DMS153 (cell line): ENCODE data around the gene PRPF18.
"Not testable (repeated sequence)": the region's sequence is repeated elsewhere in the genome, so short reads cannot be mapped to it uniquely, and the experiment has no call there.

Experiments
- DNase-seq: peaks from one replicate; lab custom pipeline; 2025; lab: John Stamatoyannopoulos, UW

The PRPF18 gene, protein sequence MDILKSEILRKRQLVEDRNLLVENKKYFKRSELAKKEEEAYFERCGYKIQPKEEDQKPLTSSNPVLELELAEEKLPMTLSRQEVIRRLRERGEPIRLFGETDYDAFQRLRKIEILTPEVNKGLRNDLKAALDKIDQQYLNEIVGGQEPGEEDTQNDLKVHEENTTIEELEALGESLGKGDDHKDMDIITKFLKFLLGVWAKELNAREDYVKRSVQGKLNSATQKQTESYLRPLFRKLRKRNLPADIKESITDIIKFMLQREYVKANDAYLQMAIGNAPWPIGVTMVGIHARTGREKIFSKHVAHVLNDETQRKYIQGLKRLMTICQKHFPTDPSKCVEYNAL

DNA sequence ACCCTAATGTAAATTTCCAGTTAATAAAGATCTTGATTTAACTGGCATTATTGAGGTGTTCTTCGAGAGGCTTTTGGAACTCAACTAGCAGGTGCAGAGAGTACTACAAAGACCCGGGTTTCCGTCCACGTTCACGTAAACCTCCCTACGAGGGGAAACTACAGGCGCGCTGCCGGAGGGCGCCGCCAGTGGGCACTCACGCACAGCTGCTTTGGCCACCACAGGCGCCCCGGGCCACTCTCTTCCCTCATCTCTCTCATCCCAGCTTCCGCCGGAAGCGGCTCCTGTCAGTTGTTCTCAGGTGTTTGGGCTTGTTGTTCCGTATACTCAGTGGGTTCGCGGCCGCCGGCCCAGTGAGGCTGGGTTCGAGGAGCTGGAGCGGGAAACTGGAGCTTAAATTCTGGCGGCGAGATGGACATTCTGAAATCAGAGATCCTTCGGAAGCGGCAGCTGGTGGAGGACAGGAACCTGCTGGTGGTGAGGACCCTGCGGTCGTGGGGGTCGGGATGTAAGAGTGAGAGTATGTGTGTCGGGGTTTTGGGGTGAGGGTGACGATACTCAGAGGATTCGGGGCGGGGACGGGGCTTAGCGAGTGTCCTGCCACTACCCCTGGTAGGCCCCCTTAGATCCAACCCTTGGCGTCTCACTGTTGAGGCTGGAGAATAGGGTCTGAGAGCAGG lies at the start of gene PRPF18:
Gene PRPF18 (plus strand): TSS at position 290 of the 680 bp plus-strand sequence. CDS start 122 bp downstream, at position 412.
- peak; percentile 67 for DNase-seq

DNA sequence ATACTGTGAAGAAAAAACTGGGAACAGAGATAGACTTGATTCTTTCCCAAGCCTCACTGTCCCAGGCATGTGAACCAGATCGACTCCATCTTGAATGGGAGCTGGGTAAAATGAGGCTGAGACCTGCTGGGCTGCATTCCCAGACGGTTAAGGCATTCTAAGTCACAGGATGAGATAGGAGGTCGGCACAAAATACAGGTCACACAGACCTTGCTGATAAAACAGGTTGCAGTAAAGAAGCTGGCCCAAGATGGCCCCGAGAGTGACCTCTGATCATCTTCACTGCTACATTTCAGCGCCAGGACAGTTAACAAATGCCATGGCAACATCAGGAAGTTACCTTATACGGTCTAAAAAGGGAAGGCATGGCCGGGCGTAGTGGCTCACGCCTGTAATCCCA lies 48.8 kb upstream of the PRPF18 start:
- not testable (repeated sequence) for DNase-seq

DNA sequence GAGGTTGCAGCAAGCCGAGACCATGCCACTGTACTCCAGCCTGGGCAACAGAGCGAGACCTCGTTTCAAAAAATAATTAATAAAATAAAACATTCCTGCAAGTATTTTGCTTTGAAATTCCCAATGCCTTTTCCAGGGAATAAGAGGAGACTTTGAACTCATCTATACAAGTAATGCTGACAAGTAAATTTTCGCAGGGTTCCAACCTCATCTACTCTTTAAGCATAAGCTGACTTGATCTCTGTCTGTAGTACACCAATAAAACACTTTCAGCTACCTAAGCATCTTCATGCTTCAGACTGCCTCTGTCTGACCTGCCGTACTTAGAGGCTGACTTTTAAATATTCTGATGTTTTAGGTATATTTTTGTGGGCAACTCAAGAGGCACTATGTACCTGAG lies 44.2 kb upstream of the PRPF18 start:
- no peak for DNase-seq

DNA sequence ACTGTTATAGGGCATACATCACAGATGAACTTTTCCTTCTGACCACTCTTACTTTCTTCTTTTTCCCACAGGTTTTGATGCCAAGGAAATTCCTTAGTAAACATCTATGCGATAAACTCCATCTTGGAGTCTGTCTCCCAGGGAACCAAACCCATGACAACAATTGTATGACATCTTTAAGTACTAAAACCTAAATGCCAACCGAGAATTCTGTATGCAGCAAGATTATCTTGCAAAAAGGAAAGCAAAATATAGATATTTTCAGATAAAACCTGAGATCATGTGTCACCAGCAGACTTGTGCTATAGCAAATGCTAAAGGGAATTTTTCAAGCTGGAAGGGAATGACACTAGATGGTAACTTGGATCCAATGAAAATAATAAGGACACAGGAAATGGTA lies 36.0 kb upstream of the PRPF18 start:
- DNase-seq: no peak

DNA sequence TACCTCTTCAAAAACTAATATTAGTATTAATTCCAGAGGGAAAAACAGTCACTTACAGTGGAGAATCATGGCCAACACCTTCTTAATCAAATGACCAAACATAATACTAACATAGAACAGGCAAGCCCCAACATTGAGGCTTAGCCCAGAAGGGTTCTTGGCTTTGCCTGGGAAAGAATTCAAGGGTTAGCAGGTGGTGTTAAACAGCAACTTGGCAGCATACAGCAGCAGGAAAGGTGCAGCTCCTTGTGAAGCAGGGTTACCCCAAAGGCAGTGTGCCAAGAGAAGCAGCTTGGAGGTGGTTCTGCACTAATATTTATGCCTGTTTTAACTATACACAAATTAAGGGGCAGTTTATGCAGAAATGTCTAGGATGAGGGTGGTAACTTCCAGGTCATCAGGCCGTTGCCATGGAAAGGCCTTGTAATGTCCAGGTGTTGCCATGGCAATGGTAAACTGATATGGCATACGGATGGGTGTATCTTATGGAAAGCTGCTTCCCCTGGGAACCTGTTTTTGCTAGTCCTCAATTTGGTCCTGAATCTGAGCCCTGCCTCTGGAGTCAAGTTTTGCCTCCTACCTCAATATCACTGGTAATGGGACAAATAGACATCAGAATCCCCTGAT lies 30.8 kb upstream of the PRPF18 start:
- DNase-seq: no peak

DNA sequence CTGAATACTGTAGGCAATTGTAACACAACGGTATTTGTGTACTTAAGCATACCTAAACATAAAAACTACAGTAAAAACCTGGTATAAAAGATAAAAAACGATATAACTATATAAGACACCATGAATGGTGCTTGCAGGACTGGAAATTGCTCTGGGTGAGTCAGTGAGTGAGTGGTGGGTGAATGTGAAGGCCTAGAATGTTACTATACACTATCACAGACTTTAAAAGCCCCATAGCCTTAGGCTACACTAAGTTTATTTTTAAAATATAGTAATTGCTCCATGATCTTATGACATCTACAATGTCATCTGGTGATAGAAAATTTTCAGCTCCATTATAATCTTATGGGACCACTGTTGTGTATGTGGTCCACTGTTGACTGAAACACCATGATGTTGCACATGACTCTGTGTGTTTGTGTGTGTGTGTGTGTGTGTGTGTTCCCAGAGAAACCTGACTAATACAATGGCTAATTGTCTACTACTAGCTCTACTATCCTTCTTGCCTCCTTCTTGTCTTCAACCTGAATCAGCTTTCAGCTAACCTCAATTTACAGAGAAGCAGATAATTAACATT lies 27.6 kb upstream of the PRPF18 start:
- no peak for DNase-seq

DNA sequence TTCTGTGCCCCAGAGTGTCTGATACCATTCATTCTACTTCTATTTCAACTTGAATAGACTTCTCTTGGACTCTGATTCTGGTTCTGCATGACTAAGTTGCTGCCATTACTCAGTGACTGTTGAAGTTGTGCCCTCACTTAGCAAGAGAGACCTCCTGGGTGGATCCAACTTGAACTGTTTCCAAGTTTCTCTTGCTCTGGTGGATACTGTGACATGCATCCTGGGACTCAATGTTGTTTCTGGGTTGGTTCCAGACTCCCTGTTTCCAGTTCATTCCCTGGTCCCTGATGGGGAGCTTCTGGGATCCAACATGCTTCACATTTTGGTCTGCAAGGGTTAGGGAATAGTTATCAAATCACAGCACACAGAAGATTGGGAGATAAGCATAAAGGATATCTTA lies 26.2 kb upstream of the PRPF18 start:
- DNase-seq: no peak

DNA sequence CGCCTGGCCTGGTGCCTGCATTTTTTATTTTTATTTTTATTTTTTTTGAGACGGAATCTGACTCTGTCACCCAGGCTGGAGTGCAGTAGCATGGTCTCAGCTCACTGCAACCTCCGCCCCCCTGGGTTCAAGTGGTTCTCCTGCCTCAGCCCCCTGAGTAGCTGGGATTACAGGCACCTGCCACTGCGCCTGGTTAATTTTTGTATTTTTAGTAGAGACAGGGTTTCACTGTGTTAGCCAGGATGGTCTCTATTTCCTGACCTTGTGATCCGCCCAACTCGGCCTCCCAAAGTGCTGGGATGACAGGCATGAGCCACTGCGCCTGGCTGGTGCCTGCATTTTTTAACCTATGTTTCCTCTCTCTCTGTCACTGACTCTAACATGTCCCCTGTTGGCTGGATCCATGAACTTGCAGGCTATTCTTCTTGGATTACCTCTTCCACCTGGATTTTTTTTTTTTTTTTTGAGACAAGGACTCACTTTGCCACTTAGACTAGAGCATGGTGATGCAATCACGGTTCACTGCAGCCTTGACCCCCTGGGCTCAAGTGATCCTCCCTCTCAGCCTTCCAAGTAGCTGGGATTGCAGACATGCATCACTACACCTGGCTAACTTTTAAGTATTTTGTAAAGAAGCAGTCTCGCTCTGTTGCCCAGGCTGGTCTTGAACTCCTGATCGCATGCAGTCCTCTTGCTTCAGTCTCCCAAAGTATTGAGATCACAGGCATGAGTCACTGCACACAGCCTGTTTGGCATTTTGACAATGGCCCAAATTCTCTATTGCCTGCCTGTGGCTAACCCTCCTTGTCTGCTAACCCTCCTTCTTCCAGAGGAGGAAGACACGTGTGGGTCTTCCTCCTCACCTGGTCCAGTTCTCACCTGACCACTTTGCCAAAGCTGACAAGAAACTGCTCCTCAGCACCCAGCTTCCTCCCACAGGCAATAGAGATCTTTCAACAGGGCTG lies 23.0 kb upstream of the PRPF18 start:
- no peak for DNase-seq

DNA sequence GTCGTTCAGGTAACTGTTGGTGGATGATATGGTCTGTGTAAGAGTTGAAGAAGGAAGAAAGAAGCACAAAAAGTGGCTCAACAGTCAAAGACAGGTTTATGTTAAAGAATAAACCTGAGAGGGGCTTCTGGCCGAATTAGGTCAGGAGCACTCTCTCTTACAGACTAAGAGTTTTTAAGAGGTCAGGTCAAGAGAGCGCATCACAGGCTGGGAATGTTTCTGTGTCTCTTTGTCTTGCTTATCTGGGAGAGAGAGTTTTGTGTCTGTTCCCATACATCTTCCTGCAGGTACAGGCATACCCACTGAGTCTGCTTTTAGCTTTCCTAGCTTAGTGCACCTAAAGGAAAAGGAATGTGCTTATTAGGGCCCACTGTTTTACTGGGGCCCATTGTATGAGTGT lies 22.2 kb upstream of the PRPF18 start:
- no peak for DNase-seq

DNA sequence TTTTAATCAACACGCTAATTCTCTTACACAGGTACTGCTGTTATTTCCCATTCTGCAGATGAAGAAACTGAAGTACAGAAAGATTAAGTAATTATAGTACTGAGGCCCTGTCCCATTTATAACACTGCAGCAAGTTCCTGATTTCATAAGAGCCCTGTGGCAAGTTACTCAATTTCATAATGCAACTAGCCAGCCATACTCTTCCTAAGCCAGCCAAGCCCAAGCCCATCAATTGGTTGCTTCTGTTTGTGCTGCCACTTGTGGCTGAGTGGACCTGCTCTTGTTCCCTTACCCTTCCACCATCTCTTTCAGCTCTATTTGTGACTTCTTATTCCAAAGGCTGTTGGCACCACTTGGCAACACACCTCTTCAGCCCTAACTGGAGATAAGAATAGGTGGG lies 19.7 kb upstream of the PRPF18 start:
- DNase-seq: no peak

DNA sequence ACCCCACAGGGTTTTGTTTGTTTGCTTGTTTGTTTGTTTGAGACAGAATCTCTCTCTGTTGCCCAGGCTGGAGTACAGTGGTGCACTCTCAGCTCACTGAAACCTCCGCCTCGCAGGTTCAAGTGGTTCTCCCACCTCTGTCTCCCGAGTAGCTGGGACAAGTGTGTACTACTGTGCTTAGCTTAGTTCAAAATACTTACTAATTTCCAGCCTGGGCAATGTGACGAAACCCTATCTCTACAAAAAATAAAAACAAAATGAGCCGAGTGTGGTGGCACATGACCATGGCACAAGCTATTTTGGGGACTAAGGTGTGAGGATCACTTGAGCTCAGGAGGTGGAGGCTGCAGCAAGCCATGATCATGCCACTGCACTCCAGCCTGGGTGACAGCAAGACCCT lies 15.2 kb upstream of the PRPF18 start:
- no peak for DNase-seq

DNA sequence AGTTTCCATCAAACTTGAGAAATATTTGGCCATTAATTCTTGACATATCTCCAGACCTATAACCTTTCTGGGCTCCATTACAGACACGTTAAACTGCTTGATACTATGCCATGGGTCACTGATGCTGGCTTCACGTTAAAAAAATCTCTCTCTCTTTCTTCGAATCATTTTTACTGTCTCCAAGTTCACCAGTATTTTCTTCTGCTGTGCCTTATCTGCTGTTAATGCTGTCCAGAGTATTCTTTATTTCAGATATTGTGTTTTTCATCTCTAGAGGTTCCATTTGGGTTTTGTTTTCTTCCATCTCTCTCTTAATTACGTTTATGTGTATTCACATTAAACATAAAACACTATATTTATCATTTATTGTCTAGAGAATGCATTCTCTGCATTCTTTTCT lies 12.8 kb upstream of the PRPF18 start:
- no peak for DNase-seq

DNA sequence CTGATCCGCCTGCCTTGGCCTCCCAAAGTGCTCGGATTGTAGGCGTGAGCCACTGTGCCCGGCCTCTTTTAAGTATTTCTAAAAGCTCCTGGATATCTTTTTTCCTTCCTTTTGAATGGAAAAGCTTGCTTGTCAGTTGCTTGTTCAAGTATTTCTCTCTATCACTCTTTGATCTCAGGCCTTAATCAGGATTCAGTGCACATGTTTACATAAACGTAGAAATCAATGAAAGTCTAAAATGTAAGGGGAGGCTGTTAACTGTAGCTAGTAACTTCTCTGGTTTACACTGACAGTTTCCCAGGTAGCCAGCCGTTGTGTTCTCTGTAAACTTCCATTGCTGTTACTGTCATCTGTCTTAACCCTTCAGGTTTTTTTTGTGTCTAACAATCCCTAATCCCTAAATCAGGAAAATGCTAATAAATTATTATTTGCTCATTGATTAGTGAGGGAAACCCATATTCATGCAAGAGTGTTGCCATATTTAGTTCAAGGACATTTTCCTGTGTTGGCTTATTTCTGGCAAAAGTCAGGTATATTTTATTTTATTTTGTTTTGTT lies 1.5 kb upstream of the PRPF18 start:
- DNase-seq: no peak

DNA sequence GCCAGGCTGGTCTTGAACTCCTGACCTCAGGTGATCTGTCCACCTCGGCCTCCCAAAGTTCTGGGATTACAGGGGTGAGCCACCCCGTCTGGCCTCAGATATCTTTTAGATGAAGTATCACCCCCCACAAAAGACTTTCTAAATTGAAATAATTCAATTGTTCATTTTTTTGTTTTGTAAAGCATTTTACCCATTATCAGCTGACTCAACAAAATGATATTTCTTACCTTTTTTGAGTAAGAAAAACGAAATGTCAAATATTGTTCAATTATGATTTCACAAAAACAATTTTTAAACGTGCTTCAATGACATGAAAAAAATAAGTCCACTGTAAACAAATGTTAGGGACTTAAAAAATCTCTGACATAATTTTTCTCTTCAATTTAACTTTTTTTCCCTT lies 822 bp upstream of the PRPF18 start:
- no peak for DNase-seq

DNA sequence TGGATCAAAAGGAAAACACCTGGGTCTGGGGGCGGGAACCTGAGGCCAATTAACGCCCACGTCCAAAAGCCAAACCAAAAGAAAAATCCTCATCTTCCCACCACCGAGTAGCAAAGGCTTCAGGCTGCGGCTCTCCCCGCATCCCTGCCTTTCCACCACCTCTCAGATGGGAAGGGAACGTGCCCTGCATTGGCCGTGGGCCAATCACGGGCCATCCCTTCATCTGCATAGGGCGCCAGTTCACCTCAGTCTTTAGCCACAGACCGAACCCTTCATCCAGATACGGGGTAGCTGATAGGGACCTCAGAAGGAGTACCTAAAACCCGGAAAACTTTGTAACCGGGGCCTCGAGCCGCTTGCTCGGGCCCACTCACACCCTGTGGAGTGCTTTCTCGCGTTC lies 626 bp downstream of the PRPF18 start:
- no peak for DNase-seq

DNA sequence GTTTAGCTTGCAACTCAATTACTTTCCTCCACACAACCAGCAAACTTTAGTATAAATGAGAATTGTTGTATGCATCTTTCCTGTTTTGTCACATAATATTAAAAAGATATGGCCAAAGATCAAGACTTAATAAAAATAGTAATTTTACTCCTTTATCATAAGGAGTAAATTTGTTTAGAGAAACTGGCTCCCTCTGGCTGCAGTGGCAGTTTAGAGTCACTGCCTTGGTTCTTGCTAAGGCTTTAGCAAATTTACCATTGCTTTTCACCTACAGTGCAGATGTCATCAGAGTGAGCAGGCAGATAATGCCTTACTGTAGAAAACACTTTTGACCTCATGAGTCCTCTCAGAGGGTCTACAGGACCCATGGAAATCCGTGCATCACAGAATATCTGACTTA lies 2.6 kb downstream of the PRPF18 start:
- no peak for DNase-seq

DNA sequence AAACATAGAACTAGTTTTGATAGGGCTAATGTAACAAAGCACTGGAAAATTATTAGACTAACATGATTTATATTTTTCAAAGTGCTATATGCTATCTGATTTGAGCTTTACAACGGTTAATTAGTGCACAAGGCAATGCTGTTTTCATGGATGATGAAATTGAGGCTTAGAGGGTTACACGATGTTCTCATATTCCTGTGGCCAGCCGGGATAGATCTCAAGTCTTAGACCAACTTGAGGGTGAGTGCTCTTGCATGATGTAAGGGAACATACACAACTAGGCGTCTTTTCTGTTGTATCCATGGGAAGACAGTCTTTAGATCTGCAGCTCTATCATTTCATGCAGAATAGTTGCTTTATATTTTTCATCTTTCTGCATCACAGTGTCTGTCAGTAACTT lies 4.1 kb downstream of the PRPF18 start:
- DNase-seq: no peak

DNA sequence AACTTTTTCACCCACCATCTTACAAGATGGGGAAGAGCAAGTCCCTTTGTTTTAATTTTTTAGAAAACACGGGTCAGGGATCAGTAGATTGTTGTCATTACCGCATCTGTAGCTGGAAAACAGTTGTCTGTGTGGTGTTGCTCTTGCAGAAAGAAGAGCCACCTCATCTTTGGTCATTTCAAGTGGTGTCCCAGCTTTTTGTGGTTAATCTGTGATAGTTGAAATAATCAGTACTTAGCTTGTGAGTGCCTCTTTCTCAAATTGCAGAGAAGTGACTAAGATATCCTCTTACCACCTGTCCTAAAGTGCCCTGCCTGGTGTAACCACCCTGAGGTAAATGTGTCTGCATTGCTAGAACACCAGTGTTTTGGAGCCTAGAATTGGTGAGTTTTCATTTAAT lies 5.5 kb downstream of the PRPF18 start:
- DNase-seq: no peak

DNA sequence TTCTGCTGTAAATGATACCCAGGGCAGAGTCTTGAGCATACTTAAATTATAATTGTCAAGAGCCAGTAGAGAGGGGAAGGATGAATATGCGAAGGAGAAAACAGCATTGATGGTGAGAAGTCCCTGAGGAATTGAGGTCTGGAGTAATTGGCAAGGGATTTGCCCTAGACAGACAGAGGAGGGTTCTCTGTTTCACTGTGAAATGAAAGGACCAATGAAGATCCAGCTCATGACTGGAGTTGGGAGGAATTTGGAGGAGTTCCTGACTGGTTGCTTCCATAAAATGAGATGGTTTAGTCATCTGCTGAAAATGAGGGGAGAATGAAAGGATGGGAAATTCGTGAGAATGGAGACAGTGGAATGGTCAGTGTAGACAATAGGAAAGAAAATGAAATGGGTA lies 6.8 kb downstream of the PRPF18 start:
- DNase-seq: no peak

DNA sequence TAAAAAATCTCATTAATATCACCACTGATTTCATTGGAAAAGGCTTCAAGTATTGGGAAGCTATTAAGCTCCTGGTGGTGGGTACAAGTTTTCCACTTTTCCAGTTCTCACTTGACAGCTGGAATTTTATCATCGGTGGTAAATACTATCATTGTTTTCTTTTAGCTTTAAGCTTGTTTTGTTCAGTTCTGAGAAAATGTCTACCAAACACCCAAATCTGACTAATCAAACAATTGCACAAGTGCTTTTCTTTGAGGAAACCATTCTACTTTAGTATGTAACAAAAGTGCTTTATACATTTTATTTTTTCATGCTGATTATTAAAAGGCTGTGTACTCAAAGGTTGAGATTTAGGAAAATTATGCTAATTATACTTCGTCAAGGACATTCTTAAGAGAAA lies 7.9 kb downstream of the PRPF18 start:
- DNase-seq: no peak

DNA sequence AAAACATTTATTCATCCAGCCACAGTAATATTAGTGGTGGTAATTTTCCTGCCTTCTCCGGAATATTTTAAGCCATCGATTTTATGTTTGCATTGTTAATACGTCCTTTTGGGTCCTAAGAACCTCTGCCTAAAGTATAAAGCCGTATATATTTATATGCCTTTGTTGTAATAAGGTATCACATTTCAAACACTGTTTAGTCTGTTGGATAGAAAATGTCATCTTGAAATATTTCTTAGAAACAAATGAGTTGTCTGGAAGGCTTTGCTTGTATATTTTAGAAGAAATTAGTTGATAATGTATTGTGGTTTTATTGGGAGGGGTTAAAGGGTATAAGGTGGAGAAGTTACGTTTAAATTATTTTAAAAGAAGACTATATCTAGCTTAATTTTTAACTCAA lies 11.1 kb downstream of the PRPF18 start:
- DNase-seq: no peak
